CD4-positive, alpha-beta T cell (primary cell): Measurements from ENCODE around the gene RPL15. TPM values are rescaled to one million over a fixed set of nuclear protein-coding genes. Genes with fewer than 3 reads are reported as not detected.

ENCODE experiments used
- ATAC-seq: fragments of 200-7000 bp; cut with Tn5 transposase; one replicate; pipeline ENCODE4 v1.10.0; 2022; ENCODE audit warnings: mild to moderate bottlenecking; ENCODE audit not compliant: poor library complexity
- CTCF ChIA-PET: fragments of 350-600 bp; sonication (Branson Sonifier 250); formaldehyde crosslinking; loops from one replicate; lab custom pipeline; 2021; ENCODE audit warnings: antibody characterized with exemption, inconsistent platforms; lab: Charles Lee
- POLR2A ChIA-PET: fragments of 350-600 bp; sonication (Branson Sonifier 250); formaldehyde crosslinking; loops from one replicate; lab custom pipeline; 2021; ENCODE audit warnings: antibody characterized with exemption, inconsistent platforms; lab: Charles Lee
- DNase-seq, 14 experiments: peaks; one replicate each; pipeline ENCODE4 v3.0.0-alpha.2; 2013 to 2020; ENCODE audit warnings: mixed read lengths in 2 of 14
- H3K27ac ChIP-seq, 2 donors: one replicate each; pipeline versions ENCODE4 v1.5.1 to v1.7.0; 2013; ENCODE audit warnings: low read length in 2 of 2, low read depth in 1 of 2, mild to moderate bottlenecking in 1 of 2
- H3K27me3 ChIP-seq, 2 experiments: 1 replicate in 1 of 2; 2 replicates in 1 of 2; pipeline versions ENCODE4 v1.6.1 to v1.7.0; 2013; ENCODE audit warnings: low read length in 2 of 2, control low read depth in 1 of 2, mild to moderate bottlenecking in 1 of 2, moderate library complexity in 1 of 2; ENCODE audit not compliant: insufficient read depth in 2 of 2, control insufficient read depth in 1 of 2
- H3K36me3 ChIP-seq: one replicate; pipeline ENCODE4 v1.6.1; 2013; ENCODE audit warnings: low read length, control low read depth; ENCODE audit not compliant: insufficient read depth
- H3K4me1 ChIP-seq: one replicate; pipeline ENCODE4 v1.6.1; 2013; ENCODE audit warnings: low read length, control low read depth; ENCODE audit not compliant: insufficient read depth
- H3K4me3 ChIP-seq: one replicate; pipeline ENCODE4 v1.5.1; 2013; ENCODE audit warnings: mild to moderate bottlenecking, low read length, moderate library complexity
- H3K9me3 ChIP-seq, 2 experiments: 1 replicate in 1 of 2; 2 replicates in 1 of 2; pipeline versions ENCODE4 v1.6.1 to v1.7.0; 2013; ENCODE audit warnings: low read length in 2 of 2, mild to moderate bottlenecking in 2 of 2, control low read depth in 1 of 2, moderate library complexity in 1 of 2; ENCODE audit not compliant: control insufficient read depth in 1 of 2, insufficient read depth in 1 of 2
- H3K27ac Mint-ChIP-seq: one replicate; pipeline ENCODE4 v1.8.0; 2020; ENCODE audit warnings: mixed read lengths
- H3K27me3 Mint-ChIP-seq: one replicate; pipeline ENCODE4 v1.8.0; 2021; ENCODE audit warnings: mixed read lengths
- H3K36me3 Mint-ChIP-seq: one replicate; pipeline ENCODE4 v1.8.0; 2021; ENCODE audit warnings: low read depth, mixed read lengths
- H3K4me1 Mint-ChIP-seq: one replicate; pipeline ENCODE4 v1.8.0; 2021; ENCODE audit warnings: low read depth, mixed read lengths
- H3K4me3 Mint-ChIP-seq: one replicate; pipeline ENCODE4 v1.8.0; 2020; ENCODE audit warnings: mild to moderate bottlenecking, mixed read lengths
- H3K9me3 Mint-ChIP-seq: one replicate; pipeline ENCODE4 v1.8.0; 2020; ENCODE audit warnings: mixed read lengths
- CTCF ChIP-seq: fragments of 200-600 bp; IDR thresholded peaks from one replicate; pipeline ENCODE4 v1.8.0; 2022; ENCODE audit warnings: antibody characterized with exemption, mild to moderate bottlenecking
- intact Hi-C, 2 experiments: fragments of 100-400 bp; cut with DNase I in 1 of 2; cut with micrococcal nuclease in 1 of 2; formaldehyde crosslinking; loops; one replicate each; pipeline versions ENCODE4 v1.15.1 to v1.9.0; 2023 to 2025; cut with DNase I, micrococcal nuclease
- total RNA-seq, 174 experiments: library from RNA in 2 of 174; stranded (reverse) in 2 of 174; gene quantifications; one replicate each; pipeline ENCODE4 v1.2.3 and lab custom pipeline; 2021 to 2026

Gene RPL15
- total RNA-seq, 2 experiments from 2014 or later, result 2,331 to 2,343 TPM

- H3K27ac Mint-ChIP-seq, result no peak overlapping the region
- no peak for TF ChIP-seq CTCF
- H3K9me3 Mint-ChIP-seq, result no peaks in the 10 kb centered on the region
- peaks cover 34% of the 10 kb centered on the region for H3K36me3 Mint-ChIP-seq
- no peaks in the 10 kb centered on the region for H3K27me3 ChIP-seq
- no peak overlapping the region for H3K4me3 ChIP-seq
- peaks cover 29% of the 10 kb centered on the region for H3K36me3 ChIP-seq
- intact Hi-C loops, result no loop called here
- ChIA-PET POLR2A (interaction anchor here (0.8 to 1.3 kb wide), 2 partner anchors 21 to 23 kb away, joined by 3 to 4 read pairs; no protein-coding TSS in a partner anchor), CTCF (no interaction called here)
- H3K27ac ChIP-seq, result no peak overlapping the region
- H3K9me3 ChIP-seq, result no peaks in the 10 kb centered on the region
- no peak for DNase-seq
- no peaks in the 10 kb centered on the region for H3K27me3 Mint-ChIP-seq
- H3K4me3 Mint-ChIP-seq, result no peak overlapping the region
- H3K4me1 ChIP-seq, result peaks cover 5% of the 10 kb centered on the region
- no peak for ATAC-seq
- H3K4me1 Mint-ChIP-seq, result peaks cover 25% of the 10 kb centered on the region
Measured at GRCh38 chr3:23923786-23924185, 6.9 kb downstream of the RPL15 start.

DNA sequence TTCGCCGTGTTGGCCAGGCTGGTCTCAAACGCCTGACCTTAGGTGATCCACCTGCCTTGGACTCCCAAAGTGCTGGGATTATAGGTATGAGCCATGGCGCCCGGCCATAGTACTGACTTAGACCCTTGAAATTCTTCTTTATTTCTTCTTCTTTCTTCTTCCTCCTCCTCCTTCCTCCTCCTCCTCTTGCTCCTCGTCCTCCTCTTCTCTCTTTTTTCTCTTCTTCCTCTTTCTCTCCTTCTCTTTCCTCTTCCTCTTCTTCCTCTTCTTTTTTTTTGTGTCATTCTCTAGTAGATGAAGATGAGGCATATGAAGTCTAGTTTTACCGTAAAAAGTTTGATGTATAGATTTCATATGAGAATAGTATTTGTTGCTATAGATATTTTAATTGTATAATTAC, 9.3 kb downstream of the RPL15 start:
- H3K4me1 Mint-ChIP-seq, result peaks cover 2% of the 10 kb centered on the region
- H3K4me3 ChIP-seq, result no peak overlapping the region
- ChIA-PET POLR2A (interaction anchor here (1.6 to 2.6 kb wide), 2 partner anchors 9 kb away, joined by 11 to 16 read pairs; partner anchors contain the start of genes NKIRAS1 and RPL15), CTCF (no interaction called here)
- no peak overlapping the region for H3K27ac Mint-ChIP-seq
- no peaks in the 10 kb centered on the region for H3K4me1 ChIP-seq
- DNase-seq, result no peak
- peaks cover 6% of the 10 kb centered on the region for H3K36me3 ChIP-seq
- intact Hi-C loops, result no loop called here
- H3K9me3 ChIP-seq, result no peaks in the 10 kb centered on the region
- H3K27ac ChIP-seq, result no peak overlapping the region
- ATAC-seq, result no peak
- no peak for TF ChIP-seq CTCF
- no peak overlapping the region for H3K4me3 Mint-ChIP-seq
- H3K36me3 Mint-ChIP-seq, result peaks cover 9% of the 10 kb centered on the region
- H3K27me3 ChIP-seq, result no peaks in the 10 kb centered on the region
- H3K9me3 Mint-ChIP-seq, result no peaks in the 10 kb centered on the region
- H3K27me3 Mint-ChIP-seq, result no peaks in the 10 kb centered on the region

GRCh38 chr3:23926736-23927135, 9.8 kb downstream of the RPL15 start:
- Histone ChIP-seq H3K27ac (no peak overlapping the region), H3K36me3 (peaks cover 5% of the 10 kb centered on the region), H3K27me3 (no peaks in the 10 kb centered on the region), H3K9me3 (no peaks in the 10 kb centered on the region), H3K4me1 (no peaks in the 10 kb centered on the region), H3K4me3 (no peak overlapping the region)
- no peaks in the 10 kb centered on the region for H3K9me3 Mint-ChIP-seq
- H3K4me3 Mint-ChIP-seq, result no peak overlapping the region
- ChIA-PET POLR2A (interaction anchor here (2.6 kb wide), 1 partner anchor 10 kb away, joined by 16 read pairs; the partner anchor contains the start of genes NKIRAS1 and RPL15), CTCF (no interaction called here)
- H3K27me3 Mint-ChIP-seq, result no peaks in the 10 kb centered on the region
- ATAC-seq (no peak), DNase-seq (no peak)
- H3K4me1 Mint-ChIP-seq, result no peaks in the 10 kb centered on the region
- no peak overlapping the region for H3K27ac Mint-ChIP-seq
- peaks cover 7% of the 10 kb centered on the region for H3K36me3 Mint-ChIP-seq
- intact Hi-C loops, result no loop called here
- TF ChIP-seq CTCF, result no peak
